ENCODE data around the gene MED13L. TPM values are rescaled to one million over a fixed set of nuclear protein-coding genes. Genes with fewer than 3 reads are reported as not detected.

The MED13L gene
- total and polyA plus RNA-seq, 9 donors: 47.8 to 198 (median 156) TPM

DNA sequence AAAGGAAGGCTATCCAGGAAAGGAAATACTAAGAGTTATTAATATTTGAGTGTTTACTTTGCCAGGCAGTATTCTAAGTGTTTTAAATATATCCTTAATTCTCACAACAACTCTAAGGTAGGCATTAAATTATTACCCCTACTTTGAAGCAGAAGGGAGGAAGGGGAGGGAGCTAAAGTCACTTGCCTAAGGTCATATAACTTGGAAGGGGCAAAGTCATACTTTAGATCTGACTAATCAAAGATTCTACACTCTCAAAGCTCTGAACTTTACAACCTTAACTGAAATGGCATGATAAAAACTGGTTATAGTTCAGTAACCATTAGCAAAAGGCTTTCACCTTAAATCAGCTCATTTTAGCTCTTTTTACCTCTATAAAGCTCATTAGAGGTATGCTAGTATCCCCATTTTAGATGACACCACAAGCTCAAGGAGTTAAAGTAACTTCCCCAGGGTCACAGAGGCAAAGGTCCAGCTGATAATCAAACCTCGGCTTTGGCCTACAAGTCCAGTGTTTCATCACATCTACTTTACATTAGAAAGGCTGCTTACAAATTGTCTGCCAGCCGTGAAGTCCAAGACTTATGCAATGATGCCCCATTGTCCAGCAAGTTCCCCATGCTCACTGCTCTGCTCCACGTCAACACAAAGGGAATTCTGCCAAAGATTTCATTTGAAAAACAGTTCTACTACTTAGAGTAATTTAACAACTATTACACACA is 223.9 kb downstream of the MED13L start:
- no peak overlapping the region for H3K4me3 ChIP-seq
- H3K27me3 ChIP-seq: no peaks in the 10 kb centered on the region
- peak overlapping the region; percentile 16 to 31 for H3K27ac ChIP-seq
- no peak for TF ChIP-seq POLR2A (IDR thresholded peaks at IDR 0.05)
- TF ChIP-seq, protein P1, sequence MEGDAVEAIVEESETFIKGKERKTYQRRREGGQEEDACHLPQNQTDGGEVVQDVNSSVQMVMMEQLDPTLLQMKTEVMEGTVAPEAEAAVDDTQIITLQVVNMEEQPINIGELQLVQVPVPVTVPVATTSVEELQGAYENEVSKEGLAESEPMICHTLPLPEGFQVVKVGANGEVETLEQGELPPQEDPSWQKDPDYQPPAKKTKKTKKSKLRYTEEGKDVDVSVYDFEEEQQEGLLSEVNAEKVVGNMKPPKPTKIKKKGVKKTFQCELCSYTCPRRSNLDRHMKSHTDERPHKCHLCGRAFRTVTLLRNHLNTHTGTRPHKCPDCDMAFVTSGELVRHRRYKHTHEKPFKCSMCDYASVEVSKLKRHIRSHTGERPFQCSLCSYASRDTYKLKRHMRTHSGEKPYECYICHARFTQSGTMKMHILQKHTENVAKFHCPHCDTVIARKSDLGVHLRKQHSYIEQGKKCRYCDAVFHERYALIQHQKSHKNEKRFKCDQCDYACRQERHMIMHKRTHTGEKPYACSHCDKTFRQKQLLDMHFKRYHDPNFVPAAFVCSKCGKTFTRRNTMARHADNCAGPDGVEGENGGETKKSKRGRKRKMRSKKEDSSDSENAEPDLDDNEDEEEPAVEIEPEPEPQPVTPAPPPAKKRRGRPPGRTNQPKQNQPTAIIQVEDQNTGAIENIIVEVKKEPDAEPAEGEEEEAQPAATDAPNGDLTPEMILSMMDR (IDR thresholded peaks at IDR 0.05): no peak
- no peak for TF ChIP-seq EP300 (IDR thresholded peaks at IDR 0.05)
- DNase-seq: peak in 3 of 5 donors; percentile 49 to 71 (median 53)
- peaks cover 6% of the 10 kb centered on the region for H3K4me1 ChIP-seq (ENCODE audit: insufficient read depth)
- intact Hi-C loops (cut with DNase I): no loop called here
- WGBS, 3 donors: 14 to 33% (median 28%) methylated on average over 3 of the region's 3 CpGs
- no peaks in the 10 kb centered on the region for H3K36me3 ChIP-seq
- no peaks in the 10 kb centered on the region for H3K9me3 ChIP-seq

DNA sequence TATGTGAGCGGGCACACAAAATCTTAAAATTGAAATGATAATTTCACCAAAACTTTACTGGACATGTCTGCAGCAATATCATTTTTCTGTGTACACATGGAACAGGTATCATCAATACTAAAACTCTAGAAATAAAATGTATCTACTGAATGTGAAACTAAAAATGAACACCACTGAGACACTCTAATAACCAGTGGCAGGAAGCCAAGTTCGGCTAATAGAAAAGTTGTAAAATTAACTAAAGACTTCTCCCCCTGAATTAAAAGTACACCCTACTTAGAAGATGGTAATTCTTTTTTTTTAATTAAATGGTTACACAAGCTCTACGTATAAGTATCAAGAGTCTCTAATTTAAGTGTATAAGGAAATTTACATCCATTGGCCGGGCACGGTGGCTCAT is 227.2 kb downstream of the MED13L start:
- no peaks in the 10 kb centered on the region for H3K36me3 ChIP-seq
- WGBS, 3 donors: 62 to 70% (median 66%) methylated on average over 5 of the region's 5 CpGs

DNA sequence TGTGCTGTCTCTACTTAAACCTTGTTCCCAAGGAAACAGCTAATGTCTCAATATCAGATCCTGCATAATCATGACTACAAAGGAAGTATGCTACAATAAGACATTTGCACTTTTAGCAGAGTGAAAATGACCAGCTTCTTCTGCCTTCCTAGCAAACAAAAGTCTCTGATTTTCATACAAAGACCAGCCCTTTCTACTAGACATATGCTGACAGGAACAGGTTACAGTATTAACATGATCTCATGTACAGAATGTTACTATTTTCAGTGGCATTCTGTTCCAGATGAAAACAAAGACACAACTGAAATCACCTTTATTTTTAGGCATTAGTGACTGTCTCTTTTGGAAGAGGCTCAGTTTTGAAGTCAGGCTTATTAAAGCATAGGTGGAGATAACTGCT is 228.6 kb downstream of the MED13L start:
- DNase-seq: no peak
- no peak for TF ChIP-seq POLR2A (IDR thresholded peaks at IDR 0.05)
- TF ChIP-seq EP300 (IDR thresholded peaks at IDR 0.05): no peak
- TF ChIP-seq, protein P1 (IDR thresholded peaks at IDR 0.05): no peak
- Histone ChIP-seq H3K4me1 (ENCODE audit: insufficient read depth) (peaks cover 8% of the 10 kb centered on the region), H3K9me3 (no peaks in the 10 kb centered on the region), H3K4me3 (no peak overlapping the region), H3K27ac (no peak overlapping the region), H3K27me3 (no peaks in the 10 kb centered on the region), H3K36me3 (no peaks in the 10 kb centered on the region)
- intact Hi-C loops (cut with DNase I): no loop called here

More for the DNA sequence above, 227.2 kb downstream of the MED13L start:
- Histone ChIP-seq H3K27ac (no peak overlapping the region), H3K9me3 (no peaks in the 10 kb centered on the region), H3K4me1 (ENCODE audit: insufficient read depth) (peaks cover 8% of the 10 kb centered on the region), H3K27me3 (no peaks in the 10 kb centered on the region), H3K4me3 (no peak overlapping the region)
- no peak for DNase-seq
- TF ChIP-seq EP300 (IDR thresholded peaks at IDR 0.05): no peak
- TF ChIP-seq POLR2A (IDR thresholded peaks at IDR 0.05): no peak
- TF ChIP-seq, protein P1 (IDR thresholded peaks at IDR 0.05): no peak
- intact Hi-C loops (cut with DNase I): no loop called here

DNA sequence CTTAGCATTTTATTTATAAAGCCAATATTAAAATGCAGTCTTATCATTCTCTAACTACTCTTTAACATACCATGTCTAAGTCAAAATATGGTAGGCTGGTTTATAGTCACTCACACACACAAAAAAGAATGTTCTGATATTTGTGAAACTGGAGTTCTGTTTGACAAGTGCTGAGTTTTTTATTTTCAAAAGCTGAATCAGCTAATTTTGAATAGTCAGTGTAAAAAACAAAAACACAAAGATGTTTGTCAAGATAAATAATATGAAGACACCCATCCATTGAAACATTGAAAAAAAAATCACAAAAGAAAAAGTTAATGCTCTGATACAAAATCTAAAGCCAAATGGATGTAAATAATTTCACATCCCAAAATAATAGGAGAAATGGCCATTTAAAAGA is 231.5 kb downstream of the MED13L start:
- intact Hi-C loops (cut with DNase I): no loop called here
- no peak for DNase-seq
- Histone ChIP-seq H3K4me3 (no peak overlapping the region), H3K27ac (no peak overlapping the region), H3K27me3 (no peaks in the 10 kb centered on the region), H3K36me3 (no peaks in the 10 kb centered on the region), H3K9me3 (no peaks in the 10 kb centered on the region), H3K4me1 (ENCODE audit: insufficient read depth) (peaks cover 5% of the 10 kb centered on the region)
- TF ChIP-seq POLR2A (IDR thresholded peaks at IDR 0.05) (no peak), EP300 (IDR thresholded peaks at IDR 0.05) (no peak)
- TF ChIP-seq, protein P1 (IDR thresholded peaks at IDR 0.05): peak in 1 of 3 donors; percentile 12
